OCI-LY3 (cell line): ENCODE data around the gene SND1.

Experiments used
- H2AFZ ChIP-seq: fragments of 200-600, 300-600 bp; shearing (Covaris generic); 2 replicates; pipeline ENCODE4 v1.6.0; 2014; ENCODE audit warnings: antibody characterized with exemption, low read depth, low read length
- H3K27ac ChIP-seq: fragments of 200-600, 300-600 bp; sonication (generic); 2 replicates; pipeline ENCODE4 v1.5.1; 2014; ENCODE audit warnings: mild to moderate bottlenecking, low read length, moderate library complexity, mixed read lengths
- H3K27me3 ChIP-seq: fragments of 200-600, 300-600 bp; sonication (generic); 2 replicates; pipeline ENCODE4 v1.6.1; 2014; ENCODE audit warnings: low read depth, low read length, mixed read lengths
- H3K36me3 ChIP-seq: fragments of 200-600, 300-600 bp; sonication (generic); replicated peaks from 2 replicates; pipeline ENCODE3; 2014; ENCODE audit warnings: low read depth, low read length, mixed read lengths
- H3K4me1 ChIP-seq: fragments of 300-600, 200-600 bp; sonication (generic); 2 replicates; pipeline ENCODE4 v1.6.1; 2014; ENCODE audit warnings: low read length, mixed read lengths
- H3K4me2 ChIP-seq: fragments of 200-600, 300-600 bp; sonication (generic); 2 replicates; pipeline ENCODE4 v1.6.1; 2014; ENCODE audit warnings: low read length, mixed read lengths
- H3K4me3 ChIP-seq: fragments of 300-600, 200-600 bp; sonication (generic); 2 replicates; pipeline ENCODE4 v1.5.1; 2014; ENCODE audit warnings: antibody characterized with exemption, mild to moderate bottlenecking, low read length, moderate library complexity
- H3K79me2 ChIP-seq: fragments of 300-600, 200-600 bp; shearing (Covaris generic); 2 replicates; pipeline ENCODE4 v1.6.1; 2014; ENCODE audit warnings: mild to moderate bottlenecking, low read length, mixed read lengths
- H3K9ac ChIP-seq: fragments of 300-600, 200-600 bp; shearing (Covaris generic); 2 replicates; pipeline ENCODE4 v1.6.0; 2014; ENCODE audit warnings: mild to moderate bottlenecking, low read length, moderate library complexity
- H3K9me3 ChIP-seq: fragments of 200-600, 300-600 bp; shearing (Covaris generic); 2 replicates; pipeline ENCODE4 v1.6.1; 2014; ENCODE audit warnings: low read length, mixed read lengths; ENCODE audit not compliant: insufficient read depth
- H4K20me1 ChIP-seq: fragments of 200-600, 300-600 bp; sonication (generic); 2 replicates; pipeline ENCODE4 v1.6.1; 2016; ENCODE audit warnings: low read length, mixed read lengths; ENCODE audit not compliant: insufficient read depth
- EZH2phosphoT487 ChIP-seq: fragments of 200-600 bp; shearing (Covaris generic); IDR thresholded peaks from 2 replicates; pipeline ENCODE4 v1.6.1; 2018; ENCODE audit warnings: antibody characterized with exemption, mixed run types, low read depth
- TF ChIP-seq, protein P1 (sequence below): fragments of 200-600, 300-600 bp; sonication (generic); IDR thresholded peaks from 2 replicates; pipeline ENCODE4 v1.5.1; 2014; ENCODE audit warnings: antibody characterized with exemption, low read length, low read depth

The SND1 gene

DNA sequence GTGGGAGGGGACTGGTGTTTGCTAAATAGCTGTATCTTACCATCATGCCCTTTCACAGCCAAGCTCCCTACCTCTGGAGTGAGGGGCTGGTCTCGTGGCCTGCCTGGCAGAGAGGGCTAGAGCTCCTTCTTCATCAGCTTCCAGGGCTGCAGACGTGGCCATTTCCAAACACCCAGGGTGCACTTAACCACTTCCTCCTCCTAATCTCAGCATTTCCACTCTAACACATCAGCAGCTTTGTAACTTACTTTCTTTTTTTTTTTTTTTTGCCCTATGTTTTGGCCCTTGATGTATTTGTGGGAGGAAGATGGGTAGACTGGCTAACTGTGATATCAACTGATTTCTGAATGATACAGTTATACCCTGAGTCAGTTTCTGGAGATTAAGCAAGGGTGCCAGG, 351.8 kb downstream of the SND1 start:
- Histone ChIP-seq H3K27me3 (no peaks in the 10 kb centered on the region), H3K9me3 (no peaks in the 10 kb centered on the region), H3K9ac (no peak overlapping the region; the same call in 1 of the 2 replicates), H3K4me1 (peaks cover 48% of the 10 kb centered on the region), H2AFZ (no peak overlapping the region), H4K20me1 (peaks cover 61% of the 10 kb centered on the region), H3K4me2 (peak overlapping the region; percentile 65), H3K27ac (peak overlapping the region; percentile 44), H3K36me3 (peaks cover 38% of the 10 kb centered on the region), H3K4me3 (peak overlapping the region; percentile 22; the same call in 1 of the 2 replicates), H3K79me2 (peaks cover 35% of the 10 kb centered on the region)
- TF ChIP-seq, protein P1, sequence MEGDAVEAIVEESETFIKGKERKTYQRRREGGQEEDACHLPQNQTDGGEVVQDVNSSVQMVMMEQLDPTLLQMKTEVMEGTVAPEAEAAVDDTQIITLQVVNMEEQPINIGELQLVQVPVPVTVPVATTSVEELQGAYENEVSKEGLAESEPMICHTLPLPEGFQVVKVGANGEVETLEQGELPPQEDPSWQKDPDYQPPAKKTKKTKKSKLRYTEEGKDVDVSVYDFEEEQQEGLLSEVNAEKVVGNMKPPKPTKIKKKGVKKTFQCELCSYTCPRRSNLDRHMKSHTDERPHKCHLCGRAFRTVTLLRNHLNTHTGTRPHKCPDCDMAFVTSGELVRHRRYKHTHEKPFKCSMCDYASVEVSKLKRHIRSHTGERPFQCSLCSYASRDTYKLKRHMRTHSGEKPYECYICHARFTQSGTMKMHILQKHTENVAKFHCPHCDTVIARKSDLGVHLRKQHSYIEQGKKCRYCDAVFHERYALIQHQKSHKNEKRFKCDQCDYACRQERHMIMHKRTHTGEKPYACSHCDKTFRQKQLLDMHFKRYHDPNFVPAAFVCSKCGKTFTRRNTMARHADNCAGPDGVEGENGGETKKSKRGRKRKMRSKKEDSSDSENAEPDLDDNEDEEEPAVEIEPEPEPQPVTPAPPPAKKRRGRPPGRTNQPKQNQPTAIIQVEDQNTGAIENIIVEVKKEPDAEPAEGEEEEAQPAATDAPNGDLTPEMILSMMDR, result no peak
- no peak for TF ChIP-seq EZH2phosphoT487

DNA sequence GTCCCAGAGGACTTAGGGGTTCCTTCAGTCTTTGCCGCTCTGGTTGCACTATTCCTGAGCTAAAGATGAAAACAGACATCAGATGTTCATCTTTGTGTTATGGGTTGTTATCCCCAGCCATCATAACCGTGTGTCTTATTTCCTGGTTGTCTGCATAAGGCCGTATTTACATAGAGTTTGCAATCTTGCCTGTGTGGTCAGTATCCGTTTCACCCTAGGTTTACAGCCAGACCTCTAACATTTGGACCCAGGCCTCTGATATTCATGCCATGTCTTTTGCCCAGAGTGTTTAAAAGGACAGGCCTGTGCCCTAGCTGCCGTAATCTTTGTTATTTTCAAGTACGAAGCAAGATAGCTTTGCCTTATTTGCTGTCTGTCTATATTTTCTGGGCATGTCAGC, 352.6 kb downstream of the SND1 start:
- H3K4me2 ChIP-seq, result peak overlapping the region; percentile 65
- H3K27me3 ChIP-seq, result no peaks in the 10 kb centered on the region
- H2AFZ ChIP-seq, result no peak overlapping the region
- peaks cover 48% of the 10 kb centered on the region for H3K4me1 ChIP-seq
- TF ChIP-seq EZH2phosphoT487, result no peak
- TF ChIP-seq, protein P1, result no peak
- H4K20me1 ChIP-seq, result peaks cover 54% of the 10 kb centered on the region
- peaks cover 37% of the 10 kb centered on the region for H3K36me3 ChIP-seq
- H3K79me2 ChIP-seq, result peaks cover 35% of the 10 kb centered on the region
- no peak overlapping the region for H3K27ac ChIP-seq
- no peak overlapping the region for H3K9ac ChIP-seq
- no peaks in the 10 kb centered on the region for H3K9me3 ChIP-seq
- H3K4me3 ChIP-seq, result no peak overlapping the region

DNA sequence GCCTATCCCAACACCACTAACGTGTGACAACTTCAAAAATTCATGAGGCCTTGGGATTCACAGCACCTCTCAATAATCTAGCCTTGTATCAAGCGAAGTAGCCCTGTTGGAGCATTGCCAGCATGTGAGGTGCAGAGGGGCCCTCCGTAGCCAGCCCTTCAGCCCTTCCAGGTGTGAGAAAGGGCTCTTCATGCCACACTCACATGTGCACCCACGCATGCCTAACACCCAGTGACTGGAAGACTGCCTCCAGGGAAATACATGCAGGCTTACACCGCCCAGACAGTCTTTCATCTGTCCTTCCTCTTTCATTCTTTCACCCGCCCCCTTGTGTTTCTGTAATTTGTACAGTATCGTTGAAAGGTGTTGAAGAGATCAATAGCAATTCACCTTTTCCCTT, 353.1 kb downstream of the SND1 start:
- no peaks in the 10 kb centered on the region for H3K9me3 ChIP-seq
- H3K27me3 ChIP-seq, result no peaks in the 10 kb centered on the region
- H3K4me1 ChIP-seq, result peaks cover 48% of the 10 kb centered on the region
- TF ChIP-seq EZH2phosphoT487, result no peak
- H2AFZ ChIP-seq, result no peak overlapping the region
- H3K36me3 ChIP-seq, result peaks cover 35% of the 10 kb centered on the region
- H4K20me1 ChIP-seq, result peaks cover 50% of the 10 kb centered on the region
- H3K27ac ChIP-seq, result no peak overlapping the region
- no peak overlapping the region for H3K9ac ChIP-seq
- H3K4me2 ChIP-seq, result peak overlapping the region; percentile 65
- peaks cover 35% of the 10 kb centered on the region for H3K79me2 ChIP-seq
- H3K4me3 ChIP-seq, result no peak overlapping the region

DNA sequence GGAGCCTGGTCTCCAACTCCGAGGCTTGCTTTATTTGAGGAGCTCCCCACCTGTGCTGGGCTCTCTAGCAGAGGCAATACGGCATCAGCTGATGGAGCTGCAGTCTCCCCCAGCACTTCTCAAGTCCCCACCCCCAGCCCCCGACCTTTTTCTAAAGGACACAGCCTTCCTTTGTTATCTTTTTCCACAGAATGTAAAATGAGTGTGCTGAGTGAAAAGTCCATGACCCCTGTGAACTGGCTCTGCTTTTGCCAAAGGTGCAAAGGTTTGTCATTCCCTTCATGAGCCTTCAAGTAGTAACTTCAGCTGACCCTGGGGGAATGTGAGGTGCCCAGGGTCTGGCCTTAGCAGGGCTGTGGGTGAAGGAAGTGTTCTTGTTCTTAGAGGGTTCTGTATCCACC, 353.8 kb downstream of the SND1 start:
- Histone ChIP-seq H3K79me2 (peaks cover 35% of the 10 kb centered on the region), H3K4me2 (no peak overlapping the region), H3K36me3 (peaks cover 32% of the 10 kb centered on the region), H4K20me1 (peaks cover 52% of the 10 kb centered on the region), H3K27me3 (no peaks in the 10 kb centered on the region), H3K4me3 (no peak overlapping the region), H3K27ac (no peak overlapping the region), H3K4me1 (peaks cover 45% of the 10 kb centered on the region), H2AFZ (no peak overlapping the region), H3K9me3 (no peaks in the 10 kb centered on the region), H3K9ac (no peak overlapping the region)
- TF ChIP-seq EZH2phosphoT487, result no peak
- TF ChIP-seq, protein P1, result no peak
